Measurements from ENCODE around the gene KRTAP22-1.

- TF ChIP-seq CTCF (conservative IDR thresholded peaks at IDR 0.05; ENCODE audit: low read depth, low read length) (no peak), EZH2 (IDR thresholded peaks at IDR 0.05; ENCODE audit: borderline replicate concordance, low read depth, low read length, poor library complexity, severe bottlenecking) (no peak)
These were observed 19.2 kb downstream of the KRTAP22-1 start for GRCh38 chr21:30620080-30620479.

All from A673 (cell line).